SK-N-SH treated with all-trans-retinoic acid at 6 μM for 48 hours (cell line): ENCODE results near the gene MACC1.

Experiments used
- ARNTL ChIP-seq: fragments of 450-650 bp; formaldehyde crosslinking; IDR thresholded peaks from 2 replicates; pipeline ENCODE4 v1.5.0; 2020; ENCODE audit warnings: low read depth, mild to moderate bottlenecking, moderate library complexity, borderline replicate concordance
- CREB5 ChIP-seq: fragments of 250-450 bp; sonication (Bioruptor Pico); IDR thresholded peaks from 2 replicates; pipeline ENCODE4 v1.5.1; 2020; ENCODE audit warnings: low read depth, mild to moderate bottlenecking, moderate library complexity
- GLIS3 ChIP-seq: fragments of 250-450 bp; sonication (Bioruptor Pico); IDR thresholded peaks from 2 replicates; pipeline ENCODE4 v1.5.0; 2020; ENCODE audit warnings: mild to moderate bottlenecking, moderate library complexity
- ISL1 ChIP-seq: fragments of 250-450 bp; sonication (Bioruptor Pico); IDR thresholded peaks from 2 replicates; pipeline ENCODE4 v2.1.2; 2022; ENCODE audit warnings: mild to moderate bottlenecking, moderate library complexity
- PATZ1 ChIP-seq: fragments of 250-450 bp; sonication (Bioruptor Pico); IDR thresholded peaks from 2 replicates; pipeline ENCODE4 v1.8.0; 2020; ENCODE audit warnings: mild to moderate bottlenecking, moderate library complexity, borderline replicate concordance
- RARB ChIP-seq: fragments of 250-450 bp; sonication (Bioruptor Pico); IDR thresholded peaks from 2 replicates; pipeline ENCODE4 v1.8.0; 2021; ENCODE audit warnings: mild to moderate bottlenecking, moderate library complexity
- TCF4 ChIP-seq: fragments of 250-450 bp; sonication (Bioruptor Pico); IDR thresholded peaks from 2 replicates; pipeline ENCODE4 v1.8.0; 2021; ENCODE audit warnings: mild to moderate bottlenecking, moderate library complexity, borderline replicate concordance
- ZFP3 ChIP-seq: fragments of 250-450 bp; sonication (Bioruptor Pico); IDR thresholded peaks from 2 replicates; pipeline ENCODE4 v1.5.0; 2020; ENCODE audit warnings: mild to moderate bottlenecking, moderate library complexity
- ZFP30 ChIP-seq: fragments of 450-650 bp; formaldehyde crosslinking; IDR thresholded peaks from 2 replicates; pipeline ENCODE4 v1.5.0; 2022; ENCODE audit warnings: mild to moderate bottlenecking, moderate library complexity
- ZNF565 ChIP-seq: fragments of 450-650 bp; formaldehyde crosslinking; conservative IDR thresholded peaks from 2 replicates; pipeline ENCODE4 v1.5.0; 2020; ENCODE audit warnings: low read depth, mild to moderate bottlenecking, moderate library complexity

- TF ChIP-seq ZFP3 (CRISPR knock-in tag) (no peak), ZNF565 (CRISPR knock-in tag) (no peak), RARB (CRISPR knock-in tag) (no peak), ZFP30 (CRISPR knock-in tag) (no peak), GLIS3 (CRISPR knock-in tag) (no peak), CREB5 (CRISPR knock-in tag) (no peak), TCF4 (CRISPR knock-in tag) (no peak), PATZ1 (no peak), ISL1 (no peak), ARNTL (CRISPR knock-in tag) (no peak)
These were observed 28.6 kb downstream of the MACC1 start for GRCh38 chr7:20188567-20188966.
